ENCODE measurements around the gene HESX1.

- TF ChIP-seq, protein P1, sequence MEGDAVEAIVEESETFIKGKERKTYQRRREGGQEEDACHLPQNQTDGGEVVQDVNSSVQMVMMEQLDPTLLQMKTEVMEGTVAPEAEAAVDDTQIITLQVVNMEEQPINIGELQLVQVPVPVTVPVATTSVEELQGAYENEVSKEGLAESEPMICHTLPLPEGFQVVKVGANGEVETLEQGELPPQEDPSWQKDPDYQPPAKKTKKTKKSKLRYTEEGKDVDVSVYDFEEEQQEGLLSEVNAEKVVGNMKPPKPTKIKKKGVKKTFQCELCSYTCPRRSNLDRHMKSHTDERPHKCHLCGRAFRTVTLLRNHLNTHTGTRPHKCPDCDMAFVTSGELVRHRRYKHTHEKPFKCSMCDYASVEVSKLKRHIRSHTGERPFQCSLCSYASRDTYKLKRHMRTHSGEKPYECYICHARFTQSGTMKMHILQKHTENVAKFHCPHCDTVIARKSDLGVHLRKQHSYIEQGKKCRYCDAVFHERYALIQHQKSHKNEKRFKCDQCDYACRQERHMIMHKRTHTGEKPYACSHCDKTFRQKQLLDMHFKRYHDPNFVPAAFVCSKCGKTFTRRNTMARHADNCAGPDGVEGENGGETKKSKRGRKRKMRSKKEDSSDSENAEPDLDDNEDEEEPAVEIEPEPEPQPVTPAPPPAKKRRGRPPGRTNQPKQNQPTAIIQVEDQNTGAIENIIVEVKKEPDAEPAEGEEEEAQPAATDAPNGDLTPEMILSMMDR (conservative IDR thresholded peaks at IDR 0.05; ENCODE audit: low read length): no peak
- TF ChIP-seq EZH2phosphoT487 (IDR thresholded peaks at IDR 0.05; ENCODE audit: borderline replicate concordance, low read depth, low read length): no peak
Observed at GRCh38 chr3:57173687-57174086, 26.1 kb downstream of the HESX1 start.

Measured in OCI-LY7 (cell line).